Activated naive CD8-positive, alpha-beta T cell (primary cell): Measurements from ENCODE around the gene TPRG1.

Source experiments
- H3K27ac Mint-ChIP-seq: one replicate; pipeline ENCODE4 v1.8.0; 2021; ENCODE audit warnings: mixed read lengths
- H3K27me3 Mint-ChIP-seq: one replicate; pipeline ENCODE4 v1.8.0; 2021; ENCODE audit warnings: mixed read lengths
- H3K36me3 Mint-ChIP-seq: one replicate; pipeline ENCODE4 v1.8.0; 2021; ENCODE audit warnings: mixed read lengths
- H3K4me1 Mint-ChIP-seq: one replicate; pipeline ENCODE4 v1.8.0; 2021; ENCODE audit warnings: low read depth, mixed read lengths
- H3K4me3 Mint-ChIP-seq: one replicate; pipeline ENCODE4 v1.8.0; 2021; ENCODE audit warnings: mild to moderate bottlenecking, mixed read lengths
- H3K9me3 Mint-ChIP-seq: one replicate; pipeline ENCODE4 v1.8.0; 2021; ENCODE audit warnings: low read depth, mixed read lengths

Gene TPRG1

GRCh38 chr3:189148081-189148507, 23.7 kb upstream of the TPRG1 start:
- H3K27ac Mint-ChIP-seq, result no peak overlapping the region

GRCh38 chr3:189149203-189149602, 22.6 kb upstream of the TPRG1 start:
- Mint-ChIP-seq H3K4me1 (peaks cover 8% of the 10 kb centered on the region), H3K27me3 (no peaks in the 10 kb centered on the region), H3K27ac (no peak overlapping the region), H3K4me3 (no peak overlapping the region), H3K36me3 (no peaks in the 10 kb centered on the region), H3K9me3 (no peaks in the 10 kb centered on the region)

More at GRCh38 chr3:189148081-189148507, 23.7 kb upstream of the TPRG1 start:
- no peak overlapping the region for H3K4me3 Mint-ChIP-seq
- H3K9me3 Mint-ChIP-seq, result no peaks in the 10 kb centered on the region
- H3K27me3 Mint-ChIP-seq, result no peaks in the 10 kb centered on the region
- peaks cover 14% of the 10 kb centered on the region for H3K4me1 Mint-ChIP-seq
- no peaks in the 10 kb centered on the region for H3K36me3 Mint-ChIP-seq

- Mint-ChIP-seq H3K9me3 (no peaks in the 10 kb centered on the region), H3K36me3 (no peaks in the 10 kb centered on the region), H3K27me3 (no peaks in the 10 kb centered on the region)
Measured at GRCh38 chr3:189157232-189158007, 14.4 kb upstream of the TPRG1 start.

GRCh38 chr3:189158034-189158433, 13.7 kb upstream of the TPRG1 start:
- Mint-ChIP-seq H3K4me1 (no peaks in the 10 kb centered on the region), H3K27me3 (no peaks in the 10 kb centered on the region), H3K4me3 (no peak overlapping the region), H3K9me3 (no peaks in the 10 kb centered on the region), H3K36me3 (no peaks in the 10 kb centered on the region), H3K27ac (no peak overlapping the region)

More at GRCh38 chr3:189157232-189158007, 14.4 kb upstream of the TPRG1 start:
- Mint-ChIP-seq H3K4me3 (no peak overlapping the region), H3K27ac (no peak overlapping the region), H3K4me1 (no peaks in the 10 kb centered on the region)

- Mint-ChIP-seq H3K4me3 (no peak overlapping the region), H3K9me3 (no peaks in the 10 kb centered on the region), H3K36me3 (no peaks in the 10 kb centered on the region), H3K27me3 (no peaks in the 10 kb centered on the region), H3K27ac (no peak overlapping the region), H3K4me1 (no peaks in the 10 kb centered on the region)
Measured at GRCh38 chr3:189160519-189161309, 11.1 kb upstream of the TPRG1 start.

GRCh38 chr3:189165092-189165612, 6.6 kb upstream of the TPRG1 start:
- H3K9me3 Mint-ChIP-seq, result no peaks in the 10 kb centered on the region
- no peaks in the 10 kb centered on the region for H3K27me3 Mint-ChIP-seq
- no peak overlapping the region for H3K4me3 Mint-ChIP-seq
- H3K36me3 Mint-ChIP-seq, result peaks cover 3% of the 10 kb centered on the region
- H3K4me1 Mint-ChIP-seq, result no peaks in the 10 kb centered on the region
- no peak overlapping the region for H3K27ac Mint-ChIP-seq

GRCh38 chr3:189166321-189166720, 5.5 kb upstream of the TPRG1 start:
- H3K27ac Mint-ChIP-seq, result no peak overlapping the region
- peaks cover 3% of the 10 kb centered on the region for H3K36me3 Mint-ChIP-seq
- H3K9me3 Mint-ChIP-seq, result no peaks in the 10 kb centered on the region
- H3K27me3 Mint-ChIP-seq, result no peaks in the 10 kb centered on the region
- no peaks in the 10 kb centered on the region for H3K4me1 Mint-ChIP-seq
- no peak overlapping the region for H3K4me3 Mint-ChIP-seq

GRCh38 chr3:189167027-189167766, 4.6 kb upstream of the TPRG1 start:
- no peaks in the 10 kb centered on the region for H3K27me3 Mint-ChIP-seq
- H3K4me1 Mint-ChIP-seq, result peaks cover 8% of the 10 kb centered on the region
- peaks cover 3% of the 10 kb centered on the region for H3K36me3 Mint-ChIP-seq
- no peaks in the 10 kb centered on the region for H3K9me3 Mint-ChIP-seq
- no peak overlapping the region for H3K27ac Mint-ChIP-seq
- H3K4me3 Mint-ChIP-seq, result no peak overlapping the region

- H3K27ac Mint-ChIP-seq, result no peak overlapping the region
- no peak overlapping the region for H3K4me3 Mint-ChIP-seq
- peaks cover 3% of the 10 kb centered on the region for H3K36me3 Mint-ChIP-seq
- no peaks in the 10 kb centered on the region for H3K27me3 Mint-ChIP-seq
- H3K9me3 Mint-ChIP-seq, result no peaks in the 10 kb centered on the region
- peaks cover 18% of the 10 kb centered on the region for H3K4me1 Mint-ChIP-seq
Measured at GRCh38 chr3:189168711-189169110, 3.1 kb upstream of the TPRG1 start.

- Mint-ChIP-seq H3K27me3 (no peaks in the 10 kb centered on the region), H3K27ac (no peak overlapping the region), H3K36me3 (peaks cover 3% of the 10 kb centered on the region), H3K9me3 (no peaks in the 10 kb centered on the region), H3K4me1 (peaks cover 18% of the 10 kb centered on the region), H3K4me3 (no peak overlapping the region)
Measured at GRCh38 chr3:189169728-189170127, 2.0 kb upstream of the TPRG1 start.

GRCh38 chr3:189170559-189170958, 1.2 kb upstream of the TPRG1 start:
- no peak overlapping the region for H3K27ac Mint-ChIP-seq
- H3K4me1 Mint-ChIP-seq, result peaks cover 18% of the 10 kb centered on the region
- peaks cover 6% of the 10 kb centered on the region for H3K36me3 Mint-ChIP-seq
- H3K4me3 Mint-ChIP-seq, result no peak overlapping the region
- H3K9me3 Mint-ChIP-seq, result no peaks in the 10 kb centered on the region
- H3K27me3 Mint-ChIP-seq, result no peaks in the 10 kb centered on the region

- Mint-ChIP-seq H3K36me3 (peaks cover 3% of the 10 kb centered on the region), H3K27me3 (no peaks in the 10 kb centered on the region), H3K9me3 (no peaks in the 10 kb centered on the region), H3K27ac (no peak overlapping the region), H3K4me3 (no peak overlapping the region), H3K4me1 (peaks cover 18% of the 10 kb centered on the region)
Measured at GRCh38 chr3:189172668-189173419, 1.1 kb downstream of the TPRG1 start.

GRCh38 chr3:189184566-189184965, 12.8 kb downstream of the TPRG1 start:
- Mint-ChIP-seq H3K4me1 (no peaks in the 10 kb centered on the region), H3K27ac (no peak overlapping the region), H3K9me3 (peaks cover 24% of the 10 kb centered on the region), H3K36me3 (peaks cover 18% of the 10 kb centered on the region), H3K27me3 (no peaks in the 10 kb centered on the region), H3K4me3 (no peak overlapping the region)

- H3K27ac Mint-ChIP-seq, result no peak overlapping the region
- H3K4me3 Mint-ChIP-seq, result no peak overlapping the region
- H3K27me3 Mint-ChIP-seq, result no peaks in the 10 kb centered on the region
- peaks cover 20% of the 10 kb centered on the region for H3K9me3 Mint-ChIP-seq
- no peaks in the 10 kb centered on the region for H3K4me1 Mint-ChIP-seq
- peaks cover 16% of the 10 kb centered on the region for H3K36me3 Mint-ChIP-seq
Measured at GRCh38 chr3:189186101-189186500, 14.3 kb downstream of the TPRG1 start.
